Motor neuron (in vitro differentiated cells): Measurements from ENCODE around the gene CFAP251. TPM values are rescaled to one million over a fixed set of nuclear protein-coding genes. Genes with fewer than 3 reads are reported as not detected.
A peak's percentile ranks its signal among the peaks of the same experiment; 100 is the strongest.
"Not testable (repeated sequence)": the region's sequence is repeated elsewhere in the genome, so short reads cannot be mapped to it uniquely, and the experiment has no call there.

Source experiments
- ATAC-seq, 8 experiments: fragments of 200-7000 bp; cut with Tn5 transposase; replicated peaks in 6 of 8; 2 replicates each; pipeline ENCODE4 v1.8.0; 2021; ENCODE audit warnings: mild to moderate bottlenecking in 8 of 8, moderate library complexity in 8 of 8
- H3K27ac ChIP-seq, 2 donors: fragments of 250-450 bp; sonication (Bioruptor Pico); 2 replicates each; pipeline ENCODE4 v1.9.0; 2021; ENCODE audit warnings: antibody characterized with exemption in 2 of 2, mild to moderate bottlenecking in 2 of 2, moderate library complexity in 1 of 2
- H3K4me1 ChIP-seq, 2 donors: fragments of 250-450 bp; sonication (Bioruptor Pico); replicated peaks in 1 of 2; 2 replicates each; pipeline ENCODE4 v1.6.1; 2021; ENCODE audit warnings: antibody characterized with exemption in 2 of 2, mild to moderate bottlenecking in 2 of 2, moderate library complexity in 1 of 2
- H3K4me3 ChIP-seq, 5 donors: fragments of 250-450 bp; sonication (Bioruptor Pico); 2 replicates each; pipeline ENCODE4 v1.9.0; 2021; ENCODE audit warnings: antibody characterized with exemption in 5 of 5, mild to moderate bottlenecking in 5 of 5, moderate library complexity in 4 of 5
- WGBS, 10 experiments: fragments of 450-650 bp; shearing (Covaris generic); methylation state at CpG; one replicate each; pipeline ENCODE4 v1.0.0; 2022; 5-methylcytosine and 5-hydroxymethylcytosine counted together
- in situ Hi-C, 9 experiments: fragments of 400-800 bp; cut with MboI; loops; one replicate each; pipeline ENCODE4 v1.15.0; 2021; ENCODE audit warnings: low sequenced_read_pairs in 9 of 9, low pct_unique_long_range_greater_than_20kb in 2 of 9; ENCODE audit not compliant: unreplicated experiment in 9 of 9
- total RNA-seq, 8 experiments: library from RNA; unstranded; fragments of 300-600 nt; gene quantifications; 2 replicates each; pipeline versions ENCODE4 v1.2.3 to v1.2.4, GENCODE V29; 2022

Gene CFAP251
- total RNA-seq, 8 experiments from 2014 or later = 1.7 to 5.3 (median 2.7) TPM

DNA sequence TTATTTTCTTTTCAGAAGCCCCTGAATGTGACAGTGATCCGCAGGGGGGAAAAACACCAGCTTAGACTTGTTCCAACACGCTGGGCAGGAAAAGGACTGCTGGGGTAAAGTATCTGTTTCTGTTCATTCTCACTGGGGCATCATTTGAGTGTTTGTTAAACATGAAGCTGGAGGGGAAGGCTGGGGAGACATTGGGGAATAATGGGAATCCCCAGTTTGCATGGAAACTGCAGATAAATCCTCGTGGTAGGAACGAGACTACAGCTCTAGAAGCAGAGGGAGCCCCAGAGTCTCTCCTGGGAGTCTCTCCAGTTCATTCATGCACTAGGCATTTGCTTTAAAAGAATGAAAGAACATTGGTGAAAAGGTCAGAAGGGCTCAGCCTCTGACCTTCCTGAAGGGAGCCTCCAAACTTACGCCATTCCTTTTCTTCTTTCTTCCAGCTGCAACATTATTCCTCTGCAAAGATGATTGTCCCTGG, 2.5 kb upstream of the CFAP251 start:
- Histone ChIP-seq H3K27ac (no peak overlapping the region), H3K4me3 (no peak overlapping the region), H3K4me1 (peaks cover 0 to 6% of the 10 kb centered on the region in 2 donors)
- in situ Hi-C loops = no loop called here
- 7 to 80% (median 67%) methylated on average over 2 to 5 of the region's 5 CpGs; no CpG with 5 or more reads in 3 of the 10 experiments for WGBS, 10 experiments
- no peak for ATAC-seq

- Histone ChIP-seq H3K4me3 (no peak overlapping the region), H3K27ac (no peak overlapping the region), H3K4me1 (peaks cover 0 to 6% of the 10 kb centered on the region in 2 donors)
- ATAC-seq = peak in 2 of 8 experiments; percentile 6 to 66
- in situ Hi-C loops = no loop called here
- 0 to 89% (median 70%) methylated on average over 1 to 4 of the region's 7 CpGs; no CpG with 5 or more reads in 3 of the 10 experiments for WGBS, 10 experiments
Measured at GRCh38 chr12:121916719-121917118, 1.7 kb upstream of the CFAP251 start.

- 10 to 80% methylated on average over 1 to 2 of the region's 22 CpGs; no CpG with 5 or more reads in 8 of the 10 experiments for WGBS, 10 experiments
- in situ Hi-C loops = no loop called here
Measured at GRCh38 chr12:121918679-121919038, 267 bp downstream of the CFAP251 start.

DNA sequence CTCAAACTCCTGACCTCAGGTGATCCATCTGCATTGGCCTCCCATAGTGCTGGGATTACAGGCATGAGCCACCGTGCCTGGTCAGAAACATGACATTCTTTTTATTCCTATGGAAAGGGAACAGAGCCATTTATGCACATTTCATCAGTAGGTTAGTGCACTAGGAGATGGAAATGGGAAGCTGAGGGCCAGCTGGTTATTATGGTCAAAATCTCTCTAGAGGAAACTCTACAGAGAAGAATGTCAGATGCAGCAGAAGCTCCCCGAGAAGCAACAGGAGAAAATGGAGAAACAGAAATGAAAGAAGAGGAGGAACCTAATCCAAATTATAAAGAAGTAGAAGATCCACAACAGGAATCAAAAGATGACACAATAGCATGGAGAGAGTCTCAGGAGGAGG, 2.7 kb downstream of the CFAP251 start:
- no peak for ATAC-seq
- Histone ChIP-seq H3K27ac (no peak overlapping the region), H3K4me3 (no peak overlapping the region), H3K4me1 (peaks cover 10 to 19% of the 10 kb centered on the region in 2 donors)
- in situ Hi-C loops = no loop called here
- 0 to 90% (median 80%) methylated on average over 1 to 2 of the region's 2 CpGs; no CpG with 5 or more reads in 4 of the 10 experiments for WGBS, 10 experiments

More at GRCh38 chr12:121918679-121919038, 267 bp downstream of the CFAP251 start:
- no peak for ATAC-seq
- peak overlapping the region; percentile 28 to 44 (median 32) for H3K4me3 ChIP-seq
- peaks cover 0 to 6% of the 10 kb centered on the region in 2 donors for H3K4me1 ChIP-seq
- H3K27ac ChIP-seq = peak overlapping the region in 1 of 2 donors; percentile 21

DNA sequence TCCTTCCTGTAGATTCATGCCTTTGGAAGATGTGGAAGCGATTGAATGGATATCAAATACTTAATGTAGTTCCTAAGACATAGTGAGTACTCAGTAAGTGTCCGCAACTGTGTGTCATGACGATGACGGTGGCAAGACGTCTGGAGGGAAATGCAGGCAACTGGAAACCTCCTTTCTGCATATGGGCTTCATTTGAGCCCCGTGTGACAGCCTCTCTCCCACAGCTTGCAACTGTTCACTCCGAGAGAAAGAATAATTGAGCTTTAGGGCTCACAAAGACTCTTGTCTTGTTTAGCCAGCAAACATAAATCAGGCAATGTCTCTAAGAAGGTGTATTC, 6.9 kb downstream of the CFAP251 start:
- in situ Hi-C loops = no loop called here
- peaks cover 10 to 13% of the 10 kb centered on the region in 2 donors for H3K4me1 ChIP-seq
- peak; percentile 47 to 88 (median 83) for ATAC-seq
- no peak overlapping the region for H3K4me3 ChIP-seq
- H3K27ac ChIP-seq = no peak overlapping the region
- WGBS, 10 experiments = 0 to 40% (median 19%) methylated on average over 1 to 7 of the region's 7 CpGs; no CpG with 5 or more reads in 1 of the 10 experiments

- Histone ChIP-seq H3K4me1 (peaks cover 10 to 13% of the 10 kb centered on the region in 2 donors), H3K4me3 (no peak overlapping the region), H3K27ac (no peak overlapping the region)
- no peak for ATAC-seq
- in situ Hi-C loops = no loop called here
- WGBS, 10 experiments = 71 to 100% (median 85%) methylated on average over 1 to 6 of the region's 7 CpGs; no CpG with 5 or more reads in 1 of the 10 experiments
Measured at GRCh38 chr12:121926874-121927706, 8.7 kb downstream of the CFAP251 start.

- 12 to 100% (median 62%) methylated on average over 1 to 5 of the region's 5 CpGs for WGBS, 10 experiments
- Histone ChIP-seq H3K27ac (no peak overlapping the region), H3K4me3 (no peak overlapping the region), H3K4me1 (peaks cover 10 to 13% of the 10 kb centered on the region in 2 donors)
- ATAC-seq = no peak
- in situ Hi-C loops = no loop called here
Measured at GRCh38 chr12:121927813-121928212, 9.4 kb downstream of the CFAP251 start.

DNA sequence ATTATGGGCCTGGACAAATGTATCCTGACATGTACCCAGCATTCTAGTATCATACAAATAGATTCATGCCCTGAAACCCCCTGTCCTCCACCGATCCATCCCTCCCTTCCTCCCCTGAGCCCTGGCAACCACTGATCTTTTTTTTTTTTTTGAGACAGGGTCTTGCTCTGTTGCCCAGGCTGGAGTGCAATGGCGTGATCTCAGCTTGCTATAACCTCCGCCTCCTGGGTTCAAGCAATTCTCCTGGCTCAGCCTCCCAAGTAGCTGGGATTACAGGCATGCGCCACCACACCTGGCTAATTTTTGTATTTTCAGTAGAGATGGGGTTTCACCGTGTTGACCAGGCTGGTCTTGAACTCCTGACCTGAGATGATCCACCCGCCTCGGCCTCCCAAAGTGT, 11.2 kb downstream of the CFAP251 start:
- 92 to 100% (median 100%) methylated on average over 1 to 5 of the region's 7 CpGs; no CpG with 5 or more reads in 4 of the 10 experiments for WGBS, 10 experiments
- H3K27ac ChIP-seq, ATAC-seq, in situ Hi-C loops, H3K4me3 ChIP-seq: not testable (repeated sequence)
- peaks cover 8 to 15% of the 10 kb centered on the region in 2 donors for H3K4me1 ChIP-seq

- no peak overlapping the region for H3K4me3 ChIP-seq
- H3K27ac ChIP-seq = no peak overlapping the region
- no peak for ATAC-seq
- in situ Hi-C loops = no loop called here
- peaks cover 0 to 3% of the 10 kb centered on the region in 2 donors for H3K4me1 ChIP-seq
- WGBS, 10 experiments = 17 to 100% (median 67%) methylated on average over 1 to 4 of the region's 4 CpGs; no CpG with 5 or more reads in 3 of the 10 experiments
Measured at GRCh38 chr12:121930862-121931261, 12.5 kb downstream of the CFAP251 start.

DNA sequence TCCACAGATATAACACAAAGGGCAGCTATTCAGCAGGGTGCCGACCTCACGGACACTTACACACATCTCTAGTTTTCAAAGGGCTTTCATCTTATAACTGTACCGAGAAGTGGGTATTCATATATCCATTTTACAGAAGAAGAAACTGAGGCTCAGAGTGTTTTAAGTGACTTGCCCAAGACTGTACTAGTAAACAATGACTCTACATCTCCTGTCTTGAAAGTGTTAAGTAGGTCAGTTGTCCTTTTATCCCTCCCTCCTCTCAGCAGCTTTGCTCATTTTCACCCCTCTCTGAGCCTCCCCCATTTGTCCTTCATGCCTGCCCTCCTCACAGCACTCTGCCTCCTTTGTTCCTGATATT, 13.8 kb downstream of the CFAP251 start:
- in situ Hi-C loops = no loop called here
- ATAC-seq = no peak
- H3K27ac ChIP-seq = no peak overlapping the region
- 50 to 100% (median 97%) methylated on average over 1 to 3 of the region's 3 CpGs; no CpG with 5 or more reads in 4 of the 10 experiments for WGBS, 10 experiments
- peaks cover 0 to 3% of the 10 kb centered on the region in 2 donors for H3K4me1 ChIP-seq
- no peak overlapping the region for H3K4me3 ChIP-seq

DNA sequence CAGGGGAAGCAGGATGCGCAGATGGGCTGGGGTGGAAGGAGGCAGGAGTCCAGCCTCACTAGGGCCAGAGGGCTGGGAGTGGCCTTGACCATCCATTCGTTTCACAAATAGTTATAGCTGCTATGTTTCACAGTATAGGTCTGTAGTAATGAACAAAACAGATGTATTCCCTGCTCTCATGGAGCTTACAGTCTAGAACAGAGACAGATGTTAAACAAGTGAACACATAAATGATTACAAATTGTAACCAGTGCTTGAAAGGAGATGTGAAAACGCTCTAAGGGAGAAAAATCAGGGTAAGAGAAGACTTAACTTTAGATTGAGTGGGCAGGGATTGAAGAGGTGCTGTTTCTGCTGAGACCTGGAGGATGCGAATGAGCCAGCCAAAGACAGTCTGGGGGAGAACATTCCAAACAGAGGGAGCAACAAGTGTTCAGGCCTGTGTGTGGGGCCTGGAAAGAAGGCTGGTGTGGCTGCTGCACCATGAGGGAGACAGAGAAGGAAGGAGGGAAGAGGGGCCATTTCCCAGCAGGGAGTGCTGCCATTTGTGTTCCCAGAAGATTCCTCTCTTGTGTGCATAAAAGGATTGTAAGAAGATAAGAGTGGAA, 14.6 kb downstream of the CFAP251 start:
- in situ Hi-C loops = no loop called here
- Histone ChIP-seq H3K27ac (no peak overlapping the region), H3K4me3 (no peak overlapping the region), H3K4me1 (peaks cover 0 to 3% of the 10 kb centered on the region in 2 donors)
- ATAC-seq = no peak
- WGBS, 10 experiments = 30 to 100% (median 88%) methylated on average over 1 to 4 of the region's 4 CpGs

DNA sequence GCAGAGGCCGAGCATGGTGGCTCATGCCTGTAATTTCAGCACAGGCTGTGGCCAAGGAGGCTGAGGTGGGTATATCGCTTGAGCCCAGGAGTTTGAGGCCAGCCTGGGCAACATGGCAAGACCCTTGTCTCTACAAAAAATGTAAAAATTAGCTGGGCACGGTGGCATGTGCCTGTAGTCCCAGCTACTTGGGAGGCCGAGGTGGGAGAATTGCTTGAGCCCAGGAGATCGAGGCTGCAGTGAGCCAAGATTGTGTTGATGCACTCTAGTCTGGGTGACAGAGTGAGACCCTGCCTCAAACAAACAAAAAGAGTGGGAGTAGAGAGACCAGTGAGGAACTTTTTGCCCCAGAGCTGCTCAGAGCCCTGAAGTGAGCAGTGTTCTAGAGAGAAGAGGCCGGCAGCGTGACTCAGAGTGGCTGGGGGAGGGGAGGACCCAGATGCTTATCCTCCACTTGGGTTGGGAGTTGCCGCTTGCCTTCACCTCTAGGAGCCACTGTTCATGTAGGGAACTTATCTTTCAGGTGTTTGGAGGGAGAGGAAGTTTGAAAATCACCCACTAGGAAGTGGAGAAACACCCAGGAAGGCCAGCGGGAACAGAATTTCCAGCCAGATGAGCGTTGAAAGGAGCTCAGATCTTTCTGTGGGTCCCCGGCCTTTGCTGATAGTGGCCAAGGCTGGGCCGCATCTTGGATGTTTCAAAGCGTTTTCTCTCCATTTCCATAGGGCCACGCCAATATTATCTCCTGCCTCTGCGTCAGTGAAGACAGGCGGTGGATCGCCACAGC, 15.3 kb downstream of the CFAP251 start:
- no peak overlapping the region for H3K27ac ChIP-seq
- no peak overlapping the region for H3K4me3 ChIP-seq
- ATAC-seq = peak in 2 of 8 experiments; percentile 62 to 66
- in situ Hi-C loops = no loop called here
- 78 to 100% (median 88%) methylated on average over 1 to 16 of the region's 17 CpGs; no CpG with 5 or more reads in 1 of the 10 experiments for WGBS, 10 experiments
- H3K4me1 ChIP-seq = peaks cover 0 to 3% of the 10 kb centered on the region in 2 donors

DNA sequence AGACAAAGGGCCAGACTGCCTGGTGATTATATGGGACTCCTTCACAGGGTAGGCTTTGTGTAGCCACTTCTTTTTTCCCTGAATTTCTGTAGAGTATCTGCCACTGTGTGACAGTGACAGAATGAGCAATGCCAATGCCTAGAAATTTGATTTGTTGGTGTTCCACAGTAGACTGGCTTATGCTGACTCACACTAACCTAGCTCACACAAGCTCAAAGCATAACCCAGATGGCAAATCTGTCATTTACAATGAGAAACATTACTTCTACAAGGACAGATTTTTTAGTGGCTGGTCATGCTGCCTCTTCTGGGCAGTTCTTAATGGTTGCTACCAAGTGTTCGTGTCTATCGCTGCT, 15.9 kb downstream of the CFAP251 start:
- in situ Hi-C loops = no loop called here
- Histone ChIP-seq H3K27ac (no peak overlapping the region), H3K4me3 (no peak overlapping the region), H3K4me1 (peaks cover 0 to 3% of the 10 kb centered on the region in 2 donors)
- ATAC-seq = peak in 4 of 8 experiments; percentile 23 to 79 (median 62)
- WGBS, 10 experiments = 80 to 100% (median 93%) methylated on average over 1 to 2 of the region's 2 CpGs; no CpG with 5 or more reads in 6 of the 10 experiments
